ENCODE measurements around the gene ATRN.

Gene ATRN

GRCh38 chr20:3685341-3685740 lies 214.5 kb downstream of the ATRN start:
- H3K9ac ChIP-seq (ENCODE audit: low read depth, low read length), result no peak overlapping the region
- H3K27me3 ChIP-seq (ENCODE audit: insufficient read depth, low read length, poor library complexity), result no peaks in the 10 kb centered on the region
- no peak overlapping the region for H3K4me3 ChIP-seq (ENCODE audit: low read depth in 1 of 2, low read length in 2 of 2)
- no peaks in the 10 kb centered on the region for H3K4me1 ChIP-seq (ENCODE audit: insufficient read depth, low read length)
- H4K20me1 ChIP-seq (ENCODE audit: insufficient read depth, low read length), result no peaks in the 10 kb centered on the region
- H3K27ac ChIP-seq (ENCODE audit: low read length), result no peak overlapping the region
- TF ChIP-seq EZH2 (IDR thresholded peaks at IDR 0.05; ENCODE audit: borderline replicate concordance, low read depth, low read length, severe bottlenecking) (no peak), CTCF (IDR thresholded peaks at IDR 0.05; ENCODE audit: borderline replicate concordance, extremely low read depth, low read length, poor library complexity, severe bottlenecking) (no peak)
- H2AFZ ChIP-seq (ENCODE audit: low read depth, low read length), result no peak overlapping the region
- DNase-seq (no peak), ATAC-seq (ENCODE audit: insufficient read depth, low read depth) (no peak)
- no peaks in the 10 kb centered on the region for H3K36me3 ChIP-seq (ENCODE audit: insufficient read depth, low read length)
- no peaks in the 10 kb centered on the region for H3K9me3 ChIP-seq (ENCODE audit: insufficient read depth, low read length, severe bottlenecking)
- H3K4me2 ChIP-seq (ENCODE audit: insufficient read depth, low read length), result no peak overlapping the region
- no peaks in the 10 kb centered on the region for H3K79me2 ChIP-seq (ENCODE audit: insufficient read depth, low read length)

- TF ChIP-seq CTCF (IDR thresholded peaks at IDR 0.05; ENCODE audit: borderline replicate concordance, extremely low read depth, low read length, poor library complexity, severe bottlenecking), result no peak
- TF ChIP-seq EZH2 (IDR thresholded peaks at IDR 0.05; ENCODE audit: borderline replicate concordance, low read depth, low read length, severe bottlenecking), result no peak
- no peak overlapping the region for H3K4me3 ChIP-seq (ENCODE audit: low read depth in 1 of 2, low read length in 2 of 2)
- H3K4me1 ChIP-seq (ENCODE audit: insufficient read depth, low read length), result no peaks in the 10 kb centered on the region
- H3K4me2 ChIP-seq (ENCODE audit: insufficient read depth, low read length), result no peak overlapping the region
- H3K9ac ChIP-seq (ENCODE audit: low read depth, low read length), result no peak overlapping the region
- H3K9me3 ChIP-seq (ENCODE audit: insufficient read depth, low read length, severe bottlenecking), result no peaks in the 10 kb centered on the region
- DNase-seq, result no peak
- H3K79me2 ChIP-seq (ENCODE audit: insufficient read depth, low read length), result no peaks in the 10 kb centered on the region
- H3K27me3 ChIP-seq (ENCODE audit: insufficient read depth, low read length, poor library complexity), result no peaks in the 10 kb centered on the region
- H3K27ac ChIP-seq (ENCODE audit: low read length), result no peak overlapping the region
- no peak overlapping the region for H2AFZ ChIP-seq (ENCODE audit: low read depth, low read length)
- ATAC-seq (ENCODE audit: insufficient read depth, low read depth), result no peak
- H4K20me1 ChIP-seq (ENCODE audit: insufficient read depth, low read length), result no peaks in the 10 kb centered on the region
- H3K36me3 ChIP-seq (ENCODE audit: insufficient read depth, low read length), result no peaks in the 10 kb centered on the region
Measured at GRCh38 chr20:3686421-3686820, 215.6 kb downstream of the ATRN start.

GRCh38 chr20:3686867-3687321 lies 216.1 kb downstream of the ATRN start:
- H3K4me3 ChIP-seq (ENCODE audit: low read depth in 1 of 2, low read length in 2 of 2), result no peak overlapping the region
- H3K27ac ChIP-seq (ENCODE audit: low read length), result no peak overlapping the region
- no peaks in the 10 kb centered on the region for H3K79me2 ChIP-seq (ENCODE audit: insufficient read depth, low read length)
- H3K4me2 ChIP-seq (ENCODE audit: insufficient read depth, low read length), result no peak overlapping the region
- no peaks in the 10 kb centered on the region for H3K27me3 ChIP-seq (ENCODE audit: insufficient read depth, low read length, poor library complexity)
- DNase-seq (no peak), ATAC-seq (ENCODE audit: insufficient read depth, low read depth) (no peak)
- no peaks in the 10 kb centered on the region for H3K4me1 ChIP-seq (ENCODE audit: insufficient read depth, low read length)
- TF ChIP-seq EZH2 (IDR thresholded peaks at IDR 0.05; ENCODE audit: borderline replicate concordance, low read depth, low read length, severe bottlenecking), result no peak
- no peaks in the 10 kb centered on the region; the same call in 1 of the 2 replicates for H4K20me1 ChIP-seq (ENCODE audit: insufficient read depth, low read length)
- no peak overlapping the region for H3K9ac ChIP-seq (ENCODE audit: low read depth, low read length)
- no peaks in the 10 kb centered on the region for H3K36me3 ChIP-seq (ENCODE audit: insufficient read depth, low read length)
- no peaks in the 10 kb centered on the region for H3K9me3 ChIP-seq (ENCODE audit: insufficient read depth, low read length, severe bottlenecking)
- no peak overlapping the region for H2AFZ ChIP-seq (ENCODE audit: low read depth, low read length)

GRCh38 chr20:3687655-3688054 lies 216.8 kb downstream of the ATRN start:
- no peak for DNase-seq
- no peak overlapping the region for H3K9ac ChIP-seq (ENCODE audit: low read depth, low read length)

More at GRCh38 chr20:3687655-3688054, 216.8 kb downstream of the ATRN start:
- H3K27ac ChIP-seq (ENCODE audit: low read length), result no peak overlapping the region
- H2AFZ ChIP-seq (ENCODE audit: low read depth, low read length), result no peak overlapping the region
- no peaks in the 10 kb centered on the region for H3K27me3 ChIP-seq (ENCODE audit: insufficient read depth, low read length, poor library complexity)
- no peak overlapping the region for H3K4me3 ChIP-seq (ENCODE audit: low read depth in 1 of 2, low read length in 2 of 2)
- no peak for ATAC-seq (ENCODE audit: insufficient read depth, low read depth)
- TF ChIP-seq CTCF (IDR thresholded peaks at IDR 0.05; ENCODE audit: borderline replicate concordance, extremely low read depth, low read length, poor library complexity, severe bottlenecking) (no peak), EZH2 (IDR thresholded peaks at IDR 0.05; ENCODE audit: borderline replicate concordance, low read depth, low read length, severe bottlenecking) (no peak)
- H3K79me2 ChIP-seq (ENCODE audit: insufficient read depth, low read length), result no peaks in the 10 kb centered on the region
- no peaks in the 10 kb centered on the region for H3K36me3 ChIP-seq (ENCODE audit: insufficient read depth, low read length)
- no peaks in the 10 kb centered on the region; the same call in 1 of the 2 replicates for H4K20me1 ChIP-seq (ENCODE audit: insufficient read depth, low read length)
- H3K4me2 ChIP-seq (ENCODE audit: insufficient read depth, low read length), result no peak overlapping the region
- no peaks in the 10 kb centered on the region for H3K4me1 ChIP-seq (ENCODE audit: insufficient read depth, low read length)
- H3K9me3 ChIP-seq (ENCODE audit: insufficient read depth, low read length, severe bottlenecking), result no peaks in the 10 kb centered on the region
